Mammary epithelial cell (primary cell): ENCODE data around the gene GCLM.
"Not testable (repeated sequence)": the region's sequence is repeated elsewhere in the genome, so short reads cannot be mapped to it uniquely, and the experiment has no call there.

ENCODE experiments used
- CTCF ChIP-seq, 2 donors: IDR thresholded peaks in 1 of 2; conservative IDR thresholded peaks in 1 of 2; 2 replicates each; pipeline ENCODE4 v1.5.1; 2011 to 2012; ENCODE audit warnings: inconsistent platforms in 2 of 2, low read length in 2 of 2, mild to moderate bottlenecking in 2 of 2, control low read depth in 1 of 2, low read depth in 1 of 2; ENCODE audit not compliant: insufficient read depth in 1 of 2; ENCODE audit errors: extremely low read depth in 1 of 2
- EZH2 ChIP-seq: IDR thresholded peaks from 2 replicates; pipeline ENCODE4 v1.6.1; 2012; ENCODE audit warnings: low read length, inconsistent platforms, borderline replicate concordance

DNA sequence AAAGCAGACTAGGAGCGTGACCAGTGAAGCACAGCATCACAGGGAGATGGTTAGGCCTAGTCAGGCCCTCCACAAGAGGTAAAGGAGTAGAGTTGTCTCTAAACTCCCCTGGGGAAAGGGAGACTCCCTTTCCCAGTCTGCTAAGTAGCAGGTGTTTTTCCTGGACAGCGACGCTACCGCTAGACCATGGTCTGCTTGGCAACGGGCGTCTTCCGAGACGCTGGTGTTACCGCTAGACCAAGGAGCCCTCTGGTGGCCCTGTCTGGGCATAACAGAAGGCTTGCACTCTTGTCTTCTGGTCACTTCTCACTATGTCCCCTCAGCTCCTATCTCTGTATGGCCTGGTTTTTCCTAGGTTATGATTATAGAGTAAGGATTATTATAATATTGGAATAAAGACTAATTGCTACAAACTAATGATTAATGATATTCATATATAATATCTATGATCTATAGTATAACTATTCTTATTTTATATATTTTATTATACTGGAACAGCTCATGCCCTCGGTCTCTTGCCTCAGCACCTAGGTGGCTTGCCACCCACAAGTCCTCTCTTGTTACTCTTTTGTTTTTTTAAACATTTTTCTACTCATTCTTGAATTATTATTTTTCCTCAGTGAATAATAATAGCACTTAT lies 58.4 kb downstream of the GCLM start:
- not testable (repeated sequence) for TF ChIP-seq EZH2
- TF ChIP-seq CTCF (conservative IDR thresholded peaks at IDR 0.05 in 1 of 2, IDR thresholded peaks at IDR 0.05 in 1 of 2; ENCODE audit: extremely low read depth in 1 of 2, insufficient read depth in 1 of 2, low read depth in 1 of 2, low read length in 2 of 2), result peak; percentile 47 to 58
